Type B pancreatic cell (in vitro differentiated cells): ENCODE data around the gene ATG16L2. TPM values are rescaled to one million over a fixed set of nuclear protein-coding genes. Genes with fewer than 3 reads are reported as not detected.

ENCODE experiments used
- DNase-seq: peaks from one replicate; pipeline ENCODE4 v3.0.0; 2021; ENCODE audit warnings: mixed read lengths; ENCODE audit not compliant: unreplicated experiment; ENCODE audit errors: extremely low spot score
- H3K27ac Mint-ChIP-seq: 2 replicates; pipeline ENCODE4 v1.8.0; 2021; ENCODE audit warnings: mild to moderate bottlenecking, mixed read lengths
- H3K27me3 Mint-ChIP-seq: 2 replicates; pipeline ENCODE4 v1.8.0; 2021; ENCODE audit warnings: mixed read lengths
- H3K36me3 Mint-ChIP-seq: 2 replicates; pipeline ENCODE4 v1.8.0; 2021; ENCODE audit warnings: mixed read lengths
- H3K4me1 Mint-ChIP-seq: one replicate; pipeline ENCODE4 v1.8.0; 2021; ENCODE audit warnings: mixed read lengths; ENCODE audit not compliant: unreplicated experiment
- H3K4me3 Mint-ChIP-seq: 2 replicates; pipeline ENCODE4 v1.8.0; 2021; ENCODE audit warnings: mild to moderate bottlenecking, mixed read lengths
- H3K9me3 Mint-ChIP-seq: 2 replicates; pipeline ENCODE4 v1.8.0; 2021; ENCODE audit warnings: mixed read lengths
- total RNA-seq: library from RNA; stranded (reverse); gene quantifications from 2 replicates; pipeline ENCODE4 v1.2.1, GENCODE V29; 2021; ENCODE audit warnings: low replicate concordance
- TF ChIP-seq, protein P1 (sequence below): fragments of 200-600 bp; sonication (generic); conservative IDR thresholded peaks from 2 replicates; pipeline ENCODE4 v1.5.0; 2021; ENCODE audit warnings: antibody characterized with exemption, mild to moderate bottlenecking

The ATG16L2 gene
- total RNA-seq, 1 donor from 2014 or later = 29.5 TPM

DNA sequence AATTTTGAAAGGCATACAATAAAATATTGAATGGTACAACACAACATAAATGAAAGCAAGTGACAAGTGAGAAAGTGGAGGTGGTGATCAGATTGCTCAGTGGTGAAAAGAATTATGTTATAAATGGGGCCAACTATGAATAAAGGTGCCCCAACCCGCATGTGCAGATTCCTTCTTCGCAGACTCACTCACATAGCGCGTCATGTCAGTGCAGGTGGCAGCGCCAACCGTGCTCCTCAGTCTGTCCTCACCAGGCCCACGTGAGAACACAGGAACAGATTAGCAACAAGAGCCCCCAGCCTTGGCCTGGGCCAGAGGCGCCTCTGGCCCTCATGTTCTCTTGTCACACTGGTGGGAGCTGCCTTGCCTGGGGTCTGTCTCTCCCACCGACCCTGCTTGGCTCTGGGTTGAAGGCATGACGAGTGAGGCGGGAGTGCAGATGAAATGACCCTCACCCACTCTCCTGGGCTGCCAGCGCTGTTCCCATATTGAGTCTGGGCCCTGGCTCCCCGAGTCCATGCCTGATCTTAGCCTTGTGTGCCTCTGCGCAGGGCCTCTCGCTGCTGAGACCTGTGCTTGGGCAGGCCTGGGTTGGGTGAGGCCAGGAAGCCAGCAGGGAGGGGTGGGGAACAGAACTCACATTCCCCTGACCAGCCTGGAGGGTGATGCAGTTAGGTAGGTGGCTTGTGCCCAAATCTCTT is 6.4 kb downstream of the ATG16L2 start:
- H3K4me3 Mint-ChIP-seq = peak overlapping the region; percentile 77
- peaks cover 5% of the 10 kb centered on the region for H3K36me3 Mint-ChIP-seq
- TF ChIP-seq, protein P1, sequence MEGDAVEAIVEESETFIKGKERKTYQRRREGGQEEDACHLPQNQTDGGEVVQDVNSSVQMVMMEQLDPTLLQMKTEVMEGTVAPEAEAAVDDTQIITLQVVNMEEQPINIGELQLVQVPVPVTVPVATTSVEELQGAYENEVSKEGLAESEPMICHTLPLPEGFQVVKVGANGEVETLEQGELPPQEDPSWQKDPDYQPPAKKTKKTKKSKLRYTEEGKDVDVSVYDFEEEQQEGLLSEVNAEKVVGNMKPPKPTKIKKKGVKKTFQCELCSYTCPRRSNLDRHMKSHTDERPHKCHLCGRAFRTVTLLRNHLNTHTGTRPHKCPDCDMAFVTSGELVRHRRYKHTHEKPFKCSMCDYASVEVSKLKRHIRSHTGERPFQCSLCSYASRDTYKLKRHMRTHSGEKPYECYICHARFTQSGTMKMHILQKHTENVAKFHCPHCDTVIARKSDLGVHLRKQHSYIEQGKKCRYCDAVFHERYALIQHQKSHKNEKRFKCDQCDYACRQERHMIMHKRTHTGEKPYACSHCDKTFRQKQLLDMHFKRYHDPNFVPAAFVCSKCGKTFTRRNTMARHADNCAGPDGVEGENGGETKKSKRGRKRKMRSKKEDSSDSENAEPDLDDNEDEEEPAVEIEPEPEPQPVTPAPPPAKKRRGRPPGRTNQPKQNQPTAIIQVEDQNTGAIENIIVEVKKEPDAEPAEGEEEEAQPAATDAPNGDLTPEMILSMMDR = no peak
- H3K9me3 Mint-ChIP-seq = no peaks in the 10 kb centered on the region
- peaks cover 4% of the 10 kb centered on the region for H3K4me1 Mint-ChIP-seq
- H3K27ac Mint-ChIP-seq = peak overlapping the region; percentile 72
- H3K27me3 Mint-ChIP-seq = no peaks in the 10 kb centered on the region
- no peak for DNase-seq

DNA sequence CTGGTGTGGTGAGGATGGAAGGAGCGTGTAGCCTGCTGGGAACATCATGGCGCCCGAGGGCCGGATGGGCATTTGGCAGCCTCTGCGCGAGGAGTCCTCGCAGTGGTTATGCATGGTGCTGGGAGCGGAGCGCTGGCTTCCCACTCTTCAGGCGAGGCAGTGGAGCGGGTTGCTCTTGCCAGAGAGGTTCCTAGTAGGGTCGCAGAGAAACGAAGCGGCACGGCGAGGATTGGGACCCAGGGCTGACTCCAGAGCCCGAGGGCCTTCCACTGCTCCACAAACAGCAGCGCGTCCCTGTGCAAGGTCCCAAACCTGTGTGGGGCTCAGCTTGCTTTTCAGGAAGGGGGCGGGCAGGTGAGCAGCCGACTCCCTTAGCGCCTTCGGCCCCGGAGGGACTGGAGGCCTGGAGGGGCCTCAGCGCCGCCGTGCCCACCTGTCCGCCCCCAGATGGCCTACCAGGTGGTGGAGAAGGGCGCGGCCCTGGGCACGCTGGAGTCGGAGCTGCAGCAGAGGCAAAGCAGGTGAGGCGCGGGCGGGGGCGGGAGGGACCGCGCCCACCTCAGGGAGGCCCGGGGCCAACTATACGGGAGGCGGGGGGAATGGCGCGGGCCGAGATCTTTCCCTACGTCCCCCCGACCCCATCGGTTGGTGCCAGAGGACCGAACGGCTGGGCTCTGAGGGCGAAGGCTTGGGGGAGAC is 7.2 kb downstream of the ATG16L2 start:
- TF ChIP-seq, protein P1 = no peak
- peak overlapping the region; percentile 77 for H3K4me3 Mint-ChIP-seq
- peaks cover 5% of the 10 kb centered on the region for H3K36me3 Mint-ChIP-seq
- DNase-seq = no peak
- H3K27me3 Mint-ChIP-seq = no peaks in the 10 kb centered on the region
- H3K9me3 Mint-ChIP-seq = no peaks in the 10 kb centered on the region
- peaks cover 4% of the 10 kb centered on the region for H3K4me1 Mint-ChIP-seq
- H3K27ac Mint-ChIP-seq = peak overlapping the region; percentile 72

DNA sequence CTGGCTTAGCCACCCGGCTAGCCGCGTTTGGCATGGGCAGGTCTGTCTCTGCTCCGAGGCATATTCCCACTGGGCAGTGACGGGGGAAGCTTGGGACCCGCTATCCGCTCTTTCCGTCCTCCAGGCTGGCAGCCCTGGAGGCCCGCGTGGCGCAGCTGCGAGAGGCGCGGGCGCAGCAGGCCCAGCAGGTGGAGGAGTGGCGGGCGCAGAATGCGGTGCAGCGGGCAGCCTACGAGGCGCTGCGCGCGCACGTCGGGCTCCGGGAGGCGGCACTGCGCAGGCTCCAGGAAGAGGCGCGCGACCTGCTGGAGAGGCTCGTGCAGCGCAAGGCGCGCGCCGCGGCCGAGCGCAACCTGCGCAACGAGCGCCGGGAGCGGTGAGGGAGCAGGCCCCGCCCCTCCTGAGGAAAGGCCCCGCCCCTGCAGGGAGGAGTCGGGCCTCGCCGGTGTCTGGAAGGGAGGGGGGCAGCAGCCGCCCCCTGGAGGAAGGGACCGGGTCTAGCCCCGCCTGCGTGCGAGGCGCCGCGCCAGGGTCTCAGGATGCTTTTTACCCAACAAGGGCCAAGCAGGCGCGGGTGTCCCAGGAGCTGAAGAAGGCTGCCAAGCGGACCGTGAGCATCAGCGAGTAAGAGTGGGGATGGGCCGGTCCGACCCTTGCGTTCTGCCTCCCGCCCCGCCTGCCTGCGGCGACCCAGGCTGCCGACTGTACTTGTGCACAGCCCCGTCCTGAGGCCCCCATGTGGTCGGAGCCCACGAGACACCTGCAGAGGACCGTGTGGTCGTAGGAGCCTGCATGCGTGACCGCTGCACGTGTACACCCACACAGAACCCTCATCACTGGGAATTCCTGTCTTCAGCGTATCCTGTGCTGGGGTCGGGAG is 7.9 kb downstream of the ATG16L2 start:
- TF ChIP-seq, protein P1 = peak; percentile 24
- DNase-seq = peak; percentile 98
- peak overlapping the region; percentile 77 for H3K4me3 Mint-ChIP-seq
- no peaks in the 10 kb centered on the region for H3K9me3 Mint-ChIP-seq
- no peak overlapping the region for H3K27ac Mint-ChIP-seq
- H3K27me3 Mint-ChIP-seq = no peaks in the 10 kb centered on the region
- H3K36me3 Mint-ChIP-seq = peaks cover 5% of the 10 kb centered on the region
- H3K4me1 Mint-ChIP-seq = peaks cover 4% of the 10 kb centered on the region

DNA sequence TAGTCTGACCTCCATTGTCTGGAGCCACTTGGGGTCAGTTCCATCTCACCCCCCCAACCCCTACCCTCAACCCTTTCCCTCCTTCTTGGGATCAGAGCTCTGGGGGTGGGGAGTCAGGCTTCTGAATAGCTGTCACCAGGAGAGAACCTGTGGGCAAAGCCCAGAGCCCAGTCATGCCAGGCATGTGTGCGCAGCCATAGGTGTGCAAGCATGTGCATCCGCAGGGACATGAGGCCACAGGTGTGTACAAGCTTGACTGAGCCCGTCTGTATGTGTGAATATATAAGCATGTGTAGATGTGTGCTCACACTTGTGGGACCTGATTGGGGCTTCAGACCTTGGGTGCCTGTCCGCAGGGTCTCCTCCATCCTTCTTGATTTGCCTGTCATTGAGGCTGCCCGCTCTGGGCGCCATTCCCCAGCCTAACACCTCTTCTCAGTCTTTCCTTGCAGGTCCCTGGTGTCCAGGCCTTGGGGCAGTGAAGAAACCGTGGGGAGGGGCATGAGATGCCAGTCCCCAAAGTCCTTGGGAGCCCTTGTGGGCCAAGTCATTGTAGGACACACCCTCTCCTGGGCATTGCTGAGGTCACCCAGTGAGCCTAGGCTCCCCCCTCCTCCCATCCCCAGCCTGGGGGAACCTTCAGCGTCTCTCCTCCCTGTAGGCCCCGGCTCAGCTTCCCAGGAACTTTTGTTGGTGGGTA is 9.0 kb downstream of the ATG16L2 start:
- Mint-ChIP-seq H3K4me3 (peak overlapping the region; percentile 58), H3K9me3 (no peaks in the 10 kb centered on the region), H3K36me3 (peaks cover 5% of the 10 kb centered on the region), H3K27me3 (no peaks in the 10 kb centered on the region), H3K27ac (peak overlapping the region; percentile 58), H3K4me1 (peaks cover 4% of the 10 kb centered on the region)
- DNase-seq = no peak
- TF ChIP-seq, protein P1 = no peak

DNA sequence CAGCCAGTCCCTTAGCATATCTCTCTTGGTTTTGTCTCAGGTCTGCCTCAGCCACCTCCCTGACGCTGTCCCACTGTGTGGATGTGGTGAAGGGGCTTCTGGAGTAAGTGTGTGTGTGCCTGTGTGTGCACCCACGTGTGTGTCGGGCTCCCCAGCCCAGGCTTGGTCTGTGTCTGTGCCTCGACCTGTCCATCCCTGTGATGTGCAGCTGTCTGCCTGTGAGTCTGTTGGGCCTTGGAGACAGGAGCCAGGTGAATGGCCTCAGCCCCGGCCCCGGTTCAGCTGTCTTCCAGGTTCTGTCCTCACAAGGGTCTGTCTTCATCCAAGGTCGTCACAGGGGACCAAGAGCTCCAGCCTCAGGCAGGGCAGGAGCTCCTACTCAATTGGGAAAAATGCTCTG is 9.8 kb downstream of the ATG16L2 start:
- H3K4me1 Mint-ChIP-seq = peaks cover 4% of the 10 kb centered on the region
- no peaks in the 10 kb centered on the region for H3K9me3 Mint-ChIP-seq
- TF ChIP-seq, protein P1 = no peak
- no peak for DNase-seq
- peaks cover 4% of the 10 kb centered on the region for H3K36me3 Mint-ChIP-seq
- peak overlapping the region; percentile 58 for H3K4me3 Mint-ChIP-seq
- H3K27ac Mint-ChIP-seq = no peak overlapping the region
- no peaks in the 10 kb centered on the region for H3K27me3 Mint-ChIP-seq
